HuH-7.5 (cell line): ENCODE results near the gene CHST3.

ENCODE experiments used
- DNase-seq: peaks from one replicate; pipeline ENCODE4 v3.0.0; 2011; ENCODE audit warnings: low spot score

Gene CHST3

GRCh38 chr10:72058347-72058898, 94.2 kb downstream of the CHST3 start:
- DNase-seq, result no peak

DNA sequence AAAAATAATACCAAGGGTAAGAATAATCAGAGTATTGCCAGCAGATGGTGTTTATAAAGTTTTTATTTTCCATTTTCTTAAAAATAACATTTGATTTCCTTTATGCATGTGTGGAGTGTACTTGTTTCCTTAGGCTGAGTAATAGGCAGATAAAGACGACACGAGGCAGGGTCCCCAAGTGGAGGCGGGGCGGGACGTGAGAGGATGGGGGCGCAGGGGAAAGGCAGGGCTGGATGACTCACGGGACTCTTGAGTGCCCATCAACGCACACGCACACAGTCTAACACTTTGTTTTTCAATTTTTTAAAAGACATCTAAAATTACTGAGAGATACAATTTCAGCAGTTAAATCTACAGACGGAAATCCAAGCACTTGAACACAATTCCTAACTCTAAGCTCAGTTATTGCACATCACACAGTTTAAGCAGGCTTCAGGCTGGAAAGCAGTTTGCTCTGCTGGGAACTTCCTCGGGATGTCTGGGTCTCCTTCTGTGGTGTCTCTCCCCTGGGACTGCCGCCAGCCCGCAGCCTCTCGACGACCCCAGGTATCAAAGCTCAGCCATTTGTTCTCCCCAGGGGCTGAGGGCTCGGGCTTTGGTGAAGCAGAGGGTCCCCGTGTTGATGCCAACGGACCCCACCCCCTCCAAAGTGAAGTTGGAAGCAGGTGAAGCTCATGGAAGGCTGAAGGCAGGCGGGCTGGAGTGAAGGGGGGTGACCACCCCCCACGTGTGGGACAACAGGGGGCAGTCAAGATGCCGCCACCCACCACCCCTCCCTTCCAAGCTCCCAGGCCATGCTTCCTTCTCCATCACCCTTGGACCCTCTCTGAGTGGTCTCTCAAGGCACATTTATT, 95.0 kb downstream of the CHST3 start:
- no peak for DNase-seq

GRCh38 chr10:72059843-72060822, 95.9 kb downstream of the CHST3 start:
- DNase-seq, result no peak

GRCh38 chr10:72061491-72061890, 97.3 kb downstream of the CHST3 start:
- peak; percentile 47 for DNase-seq

- no peak for DNase-seq
Measured at GRCh38 chr10:72061930-72062329, 97.7 kb downstream of the CHST3 start.

- no peak for DNase-seq
Measured at GRCh38 chr10:72062382-72062781, 98.2 kb downstream of the CHST3 start.
